ENCODE measurements around the gene DIP2C.

The DIP2C gene

GRCh38 chr10:497898-498451 lies 191.5 kb downstream of the DIP2C start:
- no peak overlapping the region for H3K27ac Mint-ChIP-seq
- no peak overlapping the region for H3K4me3 Mint-ChIP-seq
- H3K27me3 Mint-ChIP-seq: peaks cover 39% of the 10 kb centered on the region
- no peaks in the 10 kb centered on the region for H3K4me1 Mint-ChIP-seq (ENCODE audit: low read depth)
- no peaks in the 10 kb centered on the region for H3K36me3 Mint-ChIP-seq (ENCODE audit: low read depth)
- intact Hi-C loops (cut with micrococcal nuclease): no loop called here
- no peaks in the 10 kb centered on the region for H3K9me3 Mint-ChIP-seq

- H3K36me3 Mint-ChIP-seq (ENCODE audit: low read depth): no peaks in the 10 kb centered on the region
- H3K4me3 Mint-ChIP-seq: no peak overlapping the region
- intact Hi-C loops (cut with micrococcal nuclease): no loop called here
- H3K27ac Mint-ChIP-seq: no peak overlapping the region
- H3K9me3 Mint-ChIP-seq: no peaks in the 10 kb centered on the region
- H3K27me3 Mint-ChIP-seq: peaks cover 40% of the 10 kb centered on the region
- H3K4me1 Mint-ChIP-seq (ENCODE audit: low read depth): no peaks in the 10 kb centered on the region
Measured at GRCh38 chr10:497289-497688, 192.2 kb downstream of the DIP2C start.

GRCh38 chr10:494556-494955 lies 194.9 kb downstream of the DIP2C start:
- Mint-ChIP-seq H3K4me1 (ENCODE audit: low read depth) (no peaks in the 10 kb centered on the region), H3K27me3 (peaks cover 32% of the 10 kb centered on the region), H3K4me3 (no peak overlapping the region), H3K27ac (no peak overlapping the region), H3K36me3 (ENCODE audit: low read depth) (no peaks in the 10 kb centered on the region), H3K9me3 (no peaks in the 10 kb centered on the region)
- intact Hi-C loops (cut with micrococcal nuclease): no loop called here

GRCh38 chr10:494149-494542 lies 195.3 kb downstream of the DIP2C start:
- H3K36me3 Mint-ChIP-seq (ENCODE audit: low read depth): no peaks in the 10 kb centered on the region
- H3K4me3 Mint-ChIP-seq: no peak overlapping the region
- no peaks in the 10 kb centered on the region for H3K9me3 Mint-ChIP-seq
- no peaks in the 10 kb centered on the region for H3K4me1 Mint-ChIP-seq (ENCODE audit: low read depth)
- peaks cover 28% of the 10 kb centered on the region for H3K27me3 Mint-ChIP-seq
- intact Hi-C loops (cut with micrococcal nuclease): no loop called here
- H3K27ac Mint-ChIP-seq: no peak overlapping the region

GRCh38 chr10:493391-494148 lies 195.9 kb downstream of the DIP2C start:
- Mint-ChIP-seq H3K4me3 (no peak overlapping the region), H3K27ac (no peak overlapping the region), H3K36me3 (ENCODE audit: low read depth) (no peaks in the 10 kb centered on the region), H3K4me1 (ENCODE audit: low read depth) (no peaks in the 10 kb centered on the region), H3K27me3 (peaks cover 24% of the 10 kb centered on the region), H3K9me3 (no peaks in the 10 kb centered on the region)
- intact Hi-C loops (cut with micrococcal nuclease): no loop called here

- no peak overlapping the region for H3K4me3 Mint-ChIP-seq
- intact Hi-C loops (cut with micrococcal nuclease): no loop called here
- H3K9me3 Mint-ChIP-seq: no peaks in the 10 kb centered on the region
- H3K27me3 Mint-ChIP-seq: peaks cover 18% of the 10 kb centered on the region
- H3K27ac Mint-ChIP-seq: no peak overlapping the region
- no peaks in the 10 kb centered on the region for H3K36me3 Mint-ChIP-seq (ENCODE audit: low read depth)
- H3K4me1 Mint-ChIP-seq (ENCODE audit: low read depth): no peaks in the 10 kb centered on the region
Measured at GRCh38 chr10:492836-493235, 196.6 kb downstream of the DIP2C start.

- Mint-ChIP-seq H3K27me3 (peaks cover 18% of the 10 kb centered on the region), H3K4me3 (no peak overlapping the region), H3K9me3 (no peaks in the 10 kb centered on the region), H3K4me1 (ENCODE audit: low read depth) (no peaks in the 10 kb centered on the region), H3K36me3 (ENCODE audit: low read depth) (no peaks in the 10 kb centered on the region), H3K27ac (no peak overlapping the region)
- intact Hi-C loops (cut with micrococcal nuclease): no loop called here
Measured at GRCh38 chr10:491667-492424, 197.6 kb downstream of the DIP2C start.

- peaks cover 18% of the 10 kb centered on the region for H3K27me3 Mint-ChIP-seq
- intact Hi-C loops (cut with micrococcal nuclease): no loop called here
- H3K36me3 Mint-ChIP-seq (ENCODE audit: low read depth): no peaks in the 10 kb centered on the region
- no peak overlapping the region for H3K4me3 Mint-ChIP-seq
- no peaks in the 10 kb centered on the region for H3K9me3 Mint-ChIP-seq
- H3K4me1 Mint-ChIP-seq (ENCODE audit: low read depth): no peaks in the 10 kb centered on the region
- H3K27ac Mint-ChIP-seq: no peak overlapping the region
Measured at GRCh38 chr10:490891-491571, 198.4 kb downstream of the DIP2C start.

GRCh38 chr10:490256-490655 lies 199.2 kb downstream of the DIP2C start:
- peaks cover 19% of the 10 kb centered on the region for H3K27me3 Mint-ChIP-seq
- intact Hi-C loops (cut with micrococcal nuclease): no loop called here
- no peak overlapping the region for H3K27ac Mint-ChIP-seq
- no peaks in the 10 kb centered on the region for H3K9me3 Mint-ChIP-seq
- H3K4me3 Mint-ChIP-seq: no peak overlapping the region
- H3K4me1 Mint-ChIP-seq (ENCODE audit: low read depth): no peaks in the 10 kb centered on the region
- no peaks in the 10 kb centered on the region for H3K36me3 Mint-ChIP-seq (ENCODE audit: low read depth)

- H3K27me3 Mint-ChIP-seq: peaks cover 15% of the 10 kb centered on the region
- H3K27ac Mint-ChIP-seq: no peak overlapping the region
- no peaks in the 10 kb centered on the region for H3K9me3 Mint-ChIP-seq
- H3K4me3 Mint-ChIP-seq: no peak overlapping the region
- no peaks in the 10 kb centered on the region for H3K36me3 Mint-ChIP-seq (ENCODE audit: low read depth)
- intact Hi-C loops (cut with micrococcal nuclease): no loop called here
- no peaks in the 10 kb centered on the region for H3K4me1 Mint-ChIP-seq (ENCODE audit: low read depth)
Measured at GRCh38 chr10:489330-489729, 200.1 kb downstream of the DIP2C start.

GRCh38 chr10:488933-489215 lies 200.6 kb downstream of the DIP2C start:
- Mint-ChIP-seq H3K4me1 (ENCODE audit: low read depth) (no peaks in the 10 kb centered on the region), H3K36me3 (ENCODE audit: low read depth) (no peaks in the 10 kb centered on the region), H3K9me3 (no peaks in the 10 kb centered on the region), H3K27me3 (peaks cover 13% of the 10 kb centered on the region), H3K4me3 (no peak overlapping the region), H3K27ac (no peak overlapping the region)
- intact Hi-C loops (cut with micrococcal nuclease): no loop called here

- Mint-ChIP-seq H3K27ac (no peak overlapping the region), H3K36me3 (ENCODE audit: low read depth) (no peaks in the 10 kb centered on the region)
- intact Hi-C loops (cut with micrococcal nuclease): no loop called here
Measured at GRCh38 chr10:488081-488932, 201.2 kb downstream of the DIP2C start.

GRCh38 chr10:486666-487322 lies 202.7 kb downstream of the DIP2C start:
- no peaks in the 10 kb centered on the region for H3K4me1 Mint-ChIP-seq (ENCODE audit: low read depth)
- no peaks in the 10 kb centered on the region for H3K36me3 Mint-ChIP-seq (ENCODE audit: low read depth)
- H3K9me3 Mint-ChIP-seq: no peaks in the 10 kb centered on the region
- H3K4me3 Mint-ChIP-seq: no peak overlapping the region
- intact Hi-C loops (cut with micrococcal nuclease): no loop called here
- H3K27me3 Mint-ChIP-seq: peaks cover 4% of the 10 kb centered on the region
- no peak overlapping the region for H3K27ac Mint-ChIP-seq

More at GRCh38 chr10:488081-488932, 201.2 kb downstream of the DIP2C start:
- Mint-ChIP-seq H3K4me1 (ENCODE audit: low read depth) (no peaks in the 10 kb centered on the region), H3K27me3 (peaks cover 11% of the 10 kb centered on the region), H3K4me3 (no peak overlapping the region), H3K9me3 (no peaks in the 10 kb centered on the region)

Data from dendritic cell treated with granulocyte-macrophage colony-stimulating factor and Interleukin-4, amounts not matched to agents 40 ng/mL and 50 ng/mL, for 4 days (primary cell).